ENCODE results near the gene KHNYN.
"Not testable (repeated sequence)": the region's sequence is repeated elsewhere in the genome, so short reads cannot be mapped to it uniquely, and the experiment has no call there.

Gene KHNYN

GRCh38 chr14:24429395-24430142, at the start of gene KHNYN, which contains the start of gene CBLN3:
Gene KHNYN, plus strand, starts transcription at chr14:24429954. Its CDS starts 777 bp downstream, at chr14:24430731.
Gene CBLN3, minus strand, starts transcription at chr14:24429668. Its CDS starts 614 bp downstream, at chr14:24429054.
- H3K27ac ChIP-seq (ENCODE audit: low read length) = no peak within 1 kb of the TSS
- WGBS (ENCODE audit: insufficient coverage, insufficient read length) = no CpG with 5 or more reads among the region's 57 CpGs
- no peaks in the 10 kb centered on the region; the same call in none of the 2 replicates for H3K4me1 ChIP-seq (ENCODE audit: control insufficient read depth, insufficient read depth, low read length)

GRCh38 chr14:24381363-24382063, 48.2 kb upstream of the KHNYN start:
- Histone ChIP-seq H3K4me1 (ENCODE audit: control insufficient read depth, insufficient read depth, low read length) (peaks cover 3% of the 10 kb centered on the region), H3K9me3 (ENCODE audit: control insufficient read depth, insufficient read depth, low read length) (no peaks in the 10 kb centered on the region), H3K36me3 (ENCODE audit: control insufficient read depth, insufficient read depth, low read length) (no peaks in the 10 kb centered on the region), H3K27me3 (ENCODE audit: control insufficient read depth, insufficient read depth, low read length) (no peaks in the 10 kb centered on the region), H3K27ac (ENCODE audit: low read length) (no peak overlapping the region), H3K4me3 (ENCODE audit: low read length) (no peak overlapping the region)
- WGBS (ENCODE audit: insufficient coverage, insufficient read length) = no CpG with 5 or more reads among the region's 8 CpGs
- no peak for DNase-seq (ENCODE audit: low read depth, low spot score)

More at GRCh38 chr14:24429395-24430142, at the start of gene KHNYN, which contains the start of gene CBLN3:
- DNase-seq (ENCODE audit: low read depth, low spot score) = no peak
- no peaks in the 10 kb centered on the region for H3K27me3 ChIP-seq (ENCODE audit: control insufficient read depth, insufficient read depth, low read length)
- no peaks in the 10 kb centered on the region for H3K36me3 ChIP-seq (ENCODE audit: control insufficient read depth, insufficient read depth, low read length)
- H3K9me3 ChIP-seq (ENCODE audit: control insufficient read depth, insufficient read depth, low read length) = no peaks in the 10 kb centered on the region
- peak within 1 kb of the TSS; percentile 59; the same call in 1 of the 2 replicates for H3K4me3 ChIP-seq (ENCODE audit: low read length)

- no peak overlapping the region for H3K4me3 ChIP-seq (ENCODE audit: low read length)
- H3K9me3 ChIP-seq (ENCODE audit: control insufficient read depth, insufficient read depth, low read length) = no peaks in the 10 kb centered on the region
- no peak for DNase-seq (ENCODE audit: low read depth, low spot score)
- H3K27ac ChIP-seq (ENCODE audit: low read length) = no peak overlapping the region
- no CpG with 5 or more reads among the region's 4 CpGs for WGBS (ENCODE audit: insufficient coverage, insufficient read length)
- peaks cover 1% of the 10 kb centered on the region for H3K4me1 ChIP-seq (ENCODE audit: control insufficient read depth, insufficient read depth, low read length)
- no peaks in the 10 kb centered on the region for H3K36me3 ChIP-seq (ENCODE audit: control insufficient read depth, insufficient read depth, low read length)
- no peaks in the 10 kb centered on the region for H3K27me3 ChIP-seq (ENCODE audit: control insufficient read depth, insufficient read depth, low read length)
Observed at GRCh38 chr14:24382064-24382371, 47.7 kb upstream of the KHNYN start.

DNA sequence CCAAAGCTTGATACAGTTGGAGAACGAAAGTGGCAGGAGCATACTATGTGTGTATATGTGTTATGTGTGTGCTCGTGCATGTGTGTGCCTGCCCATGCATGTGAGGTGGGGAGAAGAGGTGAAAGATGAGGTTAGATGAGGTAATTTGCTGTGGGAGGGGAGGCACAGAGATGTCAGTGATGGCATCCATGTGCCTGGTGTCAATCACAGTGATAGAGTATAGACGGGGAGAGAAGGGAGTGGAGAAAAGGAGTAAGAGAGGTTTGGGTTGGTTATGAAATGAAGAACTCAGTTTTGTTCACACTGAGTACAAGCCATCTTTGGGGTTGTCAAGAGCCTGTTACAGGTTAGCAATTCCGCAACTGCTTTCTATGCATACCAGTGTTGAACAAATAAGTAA, 45.6 kb upstream of the KHNYN start:
- H3K9me3 ChIP-seq (ENCODE audit: control insufficient read depth, insufficient read depth, low read length) = no peaks in the 10 kb centered on the region
- H3K27me3 ChIP-seq (ENCODE audit: control insufficient read depth, insufficient read depth, low read length) = no peaks in the 10 kb centered on the region
- no peak overlapping the region for H3K27ac ChIP-seq (ENCODE audit: low read length)
- H3K4me1 ChIP-seq (ENCODE audit: control insufficient read depth, insufficient read depth, low read length) = no peaks in the 10 kb centered on the region; the same call in none of the 2 replicates
- WGBS (ENCODE audit: insufficient coverage, insufficient read length) = 100% methylated on average over 1 of the region's 4 CpGs
- no peaks in the 10 kb centered on the region for H3K36me3 ChIP-seq (ENCODE audit: control insufficient read depth, insufficient read depth, low read length)
- no peak overlapping the region for H3K4me3 ChIP-seq (ENCODE audit: low read length)
- no peak for DNase-seq (ENCODE audit: low read depth, low spot score)

- Histone ChIP-seq H3K4me3 (ENCODE audit: low read length) (no peak overlapping the region), H3K27ac (ENCODE audit: low read length) (no peak overlapping the region), H3K4me1 (ENCODE audit: control insufficient read depth, insufficient read depth, low read length) (no peaks in the 10 kb centered on the region; the same call in none of the 2 replicates), H3K9me3 (ENCODE audit: control insufficient read depth, insufficient read depth, low read length) (no peaks in the 10 kb centered on the region), H3K36me3 (ENCODE audit: control insufficient read depth, insufficient read depth, low read length) (no peaks in the 10 kb centered on the region), H3K27me3 (ENCODE audit: control insufficient read depth, insufficient read depth, low read length) (no peaks in the 10 kb centered on the region)
- DNase-seq (ENCODE audit: low read depth, low spot score) = no peak
- WGBS (ENCODE audit: insufficient coverage, insufficient read length) = no CpG with 5 or more reads among the region's 4 CpGs
Observed at GRCh38 chr14:24385524-24385923, 44.2 kb upstream of the KHNYN start.

DNA sequence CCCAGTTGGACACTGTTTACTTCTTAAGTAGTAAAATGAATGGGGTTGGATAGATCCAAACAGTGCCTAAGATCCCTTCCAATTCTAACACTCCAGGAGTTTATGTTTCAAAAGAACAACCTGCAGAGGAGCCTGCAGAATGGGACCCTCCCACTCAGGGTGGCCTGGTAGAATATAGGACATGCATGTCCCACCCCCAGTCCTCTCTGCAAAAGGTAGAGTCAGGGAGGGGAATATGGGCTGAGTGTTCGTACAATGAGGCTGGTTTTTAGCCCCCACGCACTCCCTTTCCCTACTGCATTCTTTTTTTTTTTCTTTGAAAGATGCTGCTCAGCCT, 42.8 kb upstream of the KHNYN start:
- Histone ChIP-seq H3K27ac (ENCODE audit: low read length) (no peak overlapping the region), H3K36me3 (ENCODE audit: control insufficient read depth, insufficient read depth, low read length) (no peaks in the 10 kb centered on the region), H3K9me3 (ENCODE audit: control insufficient read depth, insufficient read depth, low read length) (no peaks in the 10 kb centered on the region), H3K27me3 (ENCODE audit: control insufficient read depth, insufficient read depth, low read length) (no peaks in the 10 kb centered on the region), H3K4me3 (ENCODE audit: low read length) (no peak overlapping the region), H3K4me1 (ENCODE audit: control insufficient read depth, insufficient read depth, low read length) (no peaks in the 10 kb centered on the region)
- DNase-seq (ENCODE audit: low read depth, low spot score) = no peak
- WGBS (ENCODE audit: insufficient coverage, insufficient read length) = no CpG with 5 or more reads among the region's 2 CpGs

- not testable (repeated sequence) for H3K4me3 ChIP-seq (ENCODE audit: low read length); H3K36me3 ChIP-seq (ENCODE audit: control insufficient read depth, insufficient read depth, low read length); H3K27me3 ChIP-seq (ENCODE audit: control insufficient read depth, insufficient read depth, low read length); H3K4me1 ChIP-seq (ENCODE audit: control insufficient read depth, insufficient read depth, low read length); H3K27ac ChIP-seq (ENCODE audit: low read length); DNase-seq (ENCODE audit: low read depth, low spot score); H3K9me3 ChIP-seq (ENCODE audit: control insufficient read depth, insufficient read depth, low read length)
- no CpG with 5 or more reads among the region's 5 CpGs for WGBS (ENCODE audit: insufficient coverage, insufficient read length)
Observed at GRCh38 chr14:24387579-24387978, 42.2 kb upstream of the KHNYN start.

GRCh38 chr14:24388474-24389179, 41.1 kb upstream of the KHNYN start:
- Histone ChIP-seq H3K27ac (ENCODE audit: low read length) (no peak overlapping the region), H3K27me3 (ENCODE audit: control insufficient read depth, insufficient read depth, low read length) (no peaks in the 10 kb centered on the region), H3K4me1 (ENCODE audit: control insufficient read depth, insufficient read depth, low read length) (0 out of 2 replicates have a peak, but pooled peaks cover 1% of the 10 kb centered on the region), H3K36me3 (ENCODE audit: control insufficient read depth, insufficient read depth, low read length) (no peaks in the 10 kb centered on the region), H3K4me3 (ENCODE audit: low read length) (no peak overlapping the region), H3K9me3 (ENCODE audit: control insufficient read depth, insufficient read depth, low read length) (no peaks in the 10 kb centered on the region)
- WGBS (ENCODE audit: insufficient coverage, insufficient read length) = no CpG with 5 or more reads among the region's 2 CpGs
- DNase-seq (ENCODE audit: low read depth, low spot score) = no peak

DNA sequence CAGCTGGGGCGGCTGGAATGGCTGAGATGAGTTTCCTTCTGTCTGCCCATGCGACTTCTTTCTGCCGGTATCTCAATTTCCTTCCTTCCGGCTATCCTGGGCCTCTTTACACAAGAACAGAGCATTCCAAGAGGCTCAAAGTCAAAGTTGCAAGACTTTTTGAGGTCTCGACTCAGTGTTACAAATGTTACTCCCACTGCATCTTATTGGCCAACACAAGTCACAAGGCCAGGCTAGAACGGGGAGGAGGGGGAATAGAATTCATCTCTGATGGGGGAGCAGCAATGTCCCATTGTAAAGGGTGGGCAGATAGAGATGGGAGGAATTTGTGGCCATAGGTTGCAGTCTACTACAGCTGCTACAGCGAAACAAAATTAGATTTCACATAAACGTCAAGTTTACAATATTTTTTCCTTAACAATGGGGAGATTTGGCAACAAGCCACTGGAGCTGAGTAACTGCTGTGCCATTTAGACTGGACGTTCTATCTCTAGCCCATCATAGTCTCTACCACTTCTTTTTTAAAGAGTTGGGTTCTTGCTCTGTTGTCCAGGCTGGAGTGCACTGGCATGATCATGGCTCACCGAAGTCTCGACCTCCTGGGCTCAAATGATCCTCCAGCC, 40.4 kb upstream of the KHNYN start:
- Histone ChIP-seq H3K9me3 (ENCODE audit: control insufficient read depth, insufficient read depth, low read length) (no peaks in the 10 kb centered on the region), H3K4me3 (ENCODE audit: low read length) (no peak overlapping the region), H3K4me1 (ENCODE audit: control insufficient read depth, insufficient read depth, low read length) (0 out of 2 replicates have a peak, but pooled peaks cover 1% of the 10 kb centered on the region), H3K27me3 (ENCODE audit: control insufficient read depth, insufficient read depth, low read length) (no peaks in the 10 kb centered on the region), H3K27ac (ENCODE audit: low read length) (no peak overlapping the region), H3K36me3 (ENCODE audit: control insufficient read depth, insufficient read depth, low read length) (no peaks in the 10 kb centered on the region)
- no CpG with 5 or more reads among the region's 11 CpGs for WGBS (ENCODE audit: insufficient coverage, insufficient read length)
- DNase-seq (ENCODE audit: low read depth, low spot score) = no peak

Data from iPS DF 6.9 (cell line).